ENCODE data around the gene MMAB. TPM values are rescaled to one million over a fixed set of nuclear protein-coding genes. Genes with fewer than 3 reads are reported as not detected.

The MMAB gene
- total RNA-seq, 1 donor from 2014 or later: 24.7 TPM

- peaks cover 19% of the 10 kb centered on the region for H3K4me1 Mint-ChIP-seq
- Histone ChIP-seq H3K4me2 (no peak overlapping the region), H3K9me3 (ENCODE audit: low read depth) (no peaks in the 10 kb centered on the region), H3K79me2 (ENCODE audit: low read depth) (no peaks in the 10 kb centered on the region), H3F3A (ENCODE audit: low read depth) (peaks cover 26% of the 10 kb centered on the region), H3K4me3 (no peak overlapping the region), H3K9ac (no peak overlapping the region), H3K27ac (no peak overlapping the region), H4K20me1 (ENCODE audit: low read depth) (no peaks in the 10 kb centered on the region), H2AFZ (replicated peaks) (no peak overlapping the region), H3K4me1 (peaks cover 41% of the 10 kb centered on the region), H3K36me3 (no peaks in the 10 kb centered on the region), H3K27me3 (no peaks in the 10 kb centered on the region)
- peaks cover 24% of the 10 kb centered on the region for H3K27me3 Mint-ChIP-seq (ENCODE audit: insufficient read depth, low read depth)
- no peak for DNase-seq (ENCODE audit: low spot score)
- no peak overlapping the region for H3K4me3 Mint-ChIP-seq
- H3K9me3 Mint-ChIP-seq: no peaks in the 10 kb centered on the region
- no peak overlapping the region for H3K27ac Mint-ChIP-seq
- no peaks in the 10 kb centered on the region for H3K36me3 Mint-ChIP-seq
- no peak for TF ChIP-seq EZH2phosphoT487 (IDR thresholded peaks at IDR 0.05)
- TF ChIP-seq CTCF (IDR thresholded peaks at IDR 0.05): no peak
- no peak for TF ChIP-seq EZH2 (IDR thresholded peaks at IDR 0.05)
Measured at GRCh38 chr12:109612003-109612402, 38.7 kb upstream of the MMAB start.

- Mint-ChIP-seq H3K4me3 (no peak overlapping the region), H3K9me3 (no peaks in the 10 kb centered on the region), H3K27ac (peak overlapping the region; percentile 57), H3K4me1 (peaks cover 26% of the 10 kb centered on the region), H3K27me3 (ENCODE audit: insufficient read depth, low read depth) (peaks cover 24% of the 10 kb centered on the region), H3K36me3 (no peaks in the 10 kb centered on the region)
- H3K27ac ChIP-seq: no peak overlapping the region
- peaks cover 32% of the 10 kb centered on the region for H3F3A ChIP-seq (ENCODE audit: low read depth)
- no peak for TF ChIP-seq CTCF (IDR thresholded peaks at IDR 0.05)
- TF ChIP-seq EZH2 (IDR thresholded peaks at IDR 0.05): no peak
- no peak for TF ChIP-seq EZH2phosphoT487 (IDR thresholded peaks at IDR 0.05)
- H3K4me2 ChIP-seq: no peak overlapping the region
- no peaks in the 10 kb centered on the region for H3K36me3 ChIP-seq
- no peaks in the 10 kb centered on the region for H4K20me1 ChIP-seq (ENCODE audit: low read depth)
- H3K9me3 ChIP-seq (ENCODE audit: low read depth): no peaks in the 10 kb centered on the region
- no peak for DNase-seq (ENCODE audit: low spot score)
- no peaks in the 10 kb centered on the region for H3K27me3 ChIP-seq
- H3K9ac ChIP-seq: no peak overlapping the region
- no peaks in the 10 kb centered on the region for H3K79me2 ChIP-seq (ENCODE audit: low read depth)
- H3K4me1 ChIP-seq: peaks cover 39% of the 10 kb centered on the region
- H2AFZ ChIP-seq (replicated peaks): no peak overlapping the region
- H3K4me3 ChIP-seq: no peak overlapping the region
Measured at GRCh38 chr12:109611223-109611622, 37.9 kb upstream of the MMAB start.

- Mint-ChIP-seq H3K27me3 (ENCODE audit: insufficient read depth, low read depth) (peaks cover 22% of the 10 kb centered on the region), H3K4me1 (peaks cover 30% of the 10 kb centered on the region), H3K4me3 (no peak overlapping the region), H3K36me3 (no peaks in the 10 kb centered on the region), H3K27ac (no peak overlapping the region), H3K9me3 (no peaks in the 10 kb centered on the region)
- no peak overlapping the region for H2AFZ ChIP-seq (replicated peaks)
- H4K20me1 ChIP-seq (ENCODE audit: low read depth): no peaks in the 10 kb centered on the region
- TF ChIP-seq CTCF (IDR thresholded peaks at IDR 0.05): no peak
- TF ChIP-seq EZH2 (IDR thresholded peaks at IDR 0.05): no peak
- no peak for TF ChIP-seq EZH2phosphoT487 (IDR thresholded peaks at IDR 0.05)
- H3K36me3 ChIP-seq: no peaks in the 10 kb centered on the region
- no peaks in the 10 kb centered on the region for H3K79me2 ChIP-seq (ENCODE audit: low read depth)
- H3K4me2 ChIP-seq: no peak overlapping the region
- no peaks in the 10 kb centered on the region for H3K9me3 ChIP-seq (ENCODE audit: low read depth)
- no peak overlapping the region for H3K4me3 ChIP-seq
- peaks cover 39% of the 10 kb centered on the region for H3F3A ChIP-seq (ENCODE audit: low read depth)
- DNase-seq (ENCODE audit: low spot score): no peak
- H3K27ac ChIP-seq: no peak overlapping the region
- H3K9ac ChIP-seq: no peak overlapping the region
- no peaks in the 10 kb centered on the region for H3K27me3 ChIP-seq
- H3K4me1 ChIP-seq: peaks cover 44% of the 10 kb centered on the region
Measured at GRCh38 chr12:109610523-109610922, 37.2 kb upstream of the MMAB start.
